GM21528 (cell line): ENCODE measurements around the gene TMEM191C.
"Not testable (repeated sequence)": the region's sequence is repeated elsewhere in the genome, so short reads cannot be mapped to it uniquely, and the experiment has no call there.

Experiments
- ATAC-seq: cut with Tn5 transposase; IDR thresholded peaks from one replicate; pipeline ENCODE4 v1.9.1; 2021; ENCODE audit warnings: mild to moderate bottlenecking, moderate library complexity; ENCODE audit not compliant: unreplicated experiment, low FRiP score

The TMEM191C gene

GRCh38 chr22:21467337-21468193 lies at the start of gene TMEM191C:
TSS of gene TMEM191C (plus strand) at chr22:21467387. CDS start at chr22:21467460, 73 bp downstream.
- peak; percentile 21 for ATAC-seq

GRCh38 chr22:21417853-21418252 lies 49.3 kb upstream of the TMEM191C start:
- ATAC-seq: peak; percentile 31

- not testable (repeated sequence) for ATAC-seq
Observed at GRCh38 chr22:21418974-21419638, 48.1 kb upstream of the TMEM191C start.

GRCh38 chr22:21420180-21420763 lies 46.9 kb upstream of the TMEM191C start:
- ATAC-seq: not testable (repeated sequence)

GRCh38 chr22:21424084-21424709 lies 43.0 kb upstream of the TMEM191C start:
- ATAC-seq: not testable (repeated sequence)

- not testable (repeated sequence) for ATAC-seq
Observed at GRCh38 chr22:21434378-21435233, 32.6 kb upstream of the TMEM191C start.

- not testable (repeated sequence) for ATAC-seq
Observed at GRCh38 chr22:21435998-21436810, 31.0 kb upstream of the TMEM191C start.

GRCh38 chr22:21438013-21438412 lies 29.2 kb upstream of the TMEM191C start:
- not testable (repeated sequence) for ATAC-seq

- not testable (repeated sequence) for ATAC-seq
Observed at GRCh38 chr22:21440018-21440636, 27.1 kb upstream of the TMEM191C start.

GRCh38 chr22:21440676-21441075 lies 26.5 kb upstream of the TMEM191C start:
- ATAC-seq: not testable (repeated sequence)

- ATAC-seq: not testable (repeated sequence)
Observed at GRCh38 chr22:21441170-21441569, 26.0 kb upstream of the TMEM191C start.

- not testable (repeated sequence) for ATAC-seq
Observed at GRCh38 chr22:21442123-21442522, 25.1 kb upstream of the TMEM191C start.

- not testable (repeated sequence) for ATAC-seq
Observed at GRCh38 chr22:21442646-21443045, 24.5 kb upstream of the TMEM191C start.

GRCh38 chr22:21443057-21443734 lies 24.0 kb upstream of the TMEM191C start:
- no peak for ATAC-seq

- no peak for ATAC-seq
Observed at GRCh38 chr22:21443735-21444421, 23.3 kb upstream of the TMEM191C start.

- ATAC-seq: no peak
Observed at GRCh38 chr22:21444701-21445436, 22.3 kb upstream of the TMEM191C start.
